GM18909 (cell line): ENCODE results near the gene BACH2.
"Not testable (repeated sequence)": the region's sequence is repeated elsewhere in the genome, so short reads cannot be mapped to it uniquely, and the experiment has no call there.

Experiments
- ATAC-seq: cut with Tn5 transposase; IDR thresholded peaks from one replicate; pipeline ENCODE4 v1.9.1; 2021; ENCODE audit warnings: mild to moderate bottlenecking; ENCODE audit not compliant: unreplicated experiment, poor library complexity

Gene BACH2

GRCh38 chr6:90296341-90297114 is at the start of gene BACH2:
Gene BACH2, minus strand, starts transcription at chr6:90296843. Its CDS starts 287,999 bp downstream, at chr6:90008844.
- ATAC-seq = peak; percentile 86

GRCh38 chr6:90343576-90343975 is 46.9 kb upstream of the BACH2 start:
- no peak for ATAC-seq

- ATAC-seq = no peak
Measured at GRCh38 chr6:90338409-90338808, 41.8 kb upstream of the BACH2 start.

GRCh38 chr6:90336388-90336947 is 39.8 kb upstream of the BACH2 start:
- no peak for ATAC-seq

GRCh38 chr6:90333928-90334327 is 37.3 kb upstream of the BACH2 start:
- no peak for ATAC-seq

- not testable (repeated sequence) for ATAC-seq
Measured at GRCh38 chr6:90332978-90333543, 36.4 kb upstream of the BACH2 start.

- ATAC-seq = no peak
Measured at GRCh38 chr6:90329386-90330077, 32.9 kb upstream of the BACH2 start.

GRCh38 chr6:90328004-90328403 is 31.4 kb upstream of the BACH2 start:
- no peak for ATAC-seq

- ATAC-seq = no peak
Measured at GRCh38 chr6:90326404-90327057, 29.9 kb upstream of the BACH2 start.

- ATAC-seq = no peak
Measured at GRCh38 chr6:90323706-90324105, 27.1 kb upstream of the BACH2 start.

GRCh38 chr6:90322976-90323474 is 26.4 kb upstream of the BACH2 start:
- no peak for ATAC-seq

- ATAC-seq = no peak
Measured at GRCh38 chr6:90319979-90320685, 23.5 kb upstream of the BACH2 start.

- ATAC-seq = no peak
Measured at GRCh38 chr6:90319044-90319443, 22.4 kb upstream of the BACH2 start.

- no peak for ATAC-seq
Measured at GRCh38 chr6:90315986-90316385, 19.3 kb upstream of the BACH2 start.

- no peak for ATAC-seq
Measured at GRCh38 chr6:90315354-90315950, 18.8 kb upstream of the BACH2 start.

- no peak for ATAC-seq
Measured at GRCh38 chr6:90314514-90314913, 17.9 kb upstream of the BACH2 start.

GRCh38 chr6:90311569-90311968 is 14.9 kb upstream of the BACH2 start:
- no peak for ATAC-seq

GRCh38 chr6:90305800-90306448 is 9.3 kb upstream of the BACH2 start:
- no peak for ATAC-seq

GRCh38 chr6:90304308-90304707 is 7.7 kb upstream of the BACH2 start:
- peak; percentile 88 for ATAC-seq
